Hematopoietic multipotent progenitor cell treated with erythropoietin and hydrocortisone succinate and interleukin-3 and kit ligand, for 15 days (in vitro differentiated cells): ENCODE measurements around the gene DEFB113.
A peak's percentile ranks its signal among the peaks of the same experiment; 100 is the strongest.
"Not testable (repeated sequence)": the region's sequence is repeated elsewhere in the genome, so short reads cannot be mapped to it uniquely, and the experiment has no call there.

Experiments used
- DNase-seq: peaks from one replicate; pipeline ENCODE4 v3.0.0-alpha.2; 2015; ENCODE audit warnings: low spot score

Gene DEFB113

GRCh38 chr6:49969605-49970004, at the start of gene DEFB113:
DEFB113 (minus strand) TSS chr6:49969625; CDS start chr6:49969625, 0 bp downstream.
- DNase-seq: no peak

GRCh38 chr6:50007819-50008218, 38.4 kb upstream of the DEFB113 start:
- no peak for DNase-seq

- no peak for DNase-seq
These were observed 33.7 kb upstream of the DEFB113 start for GRCh38 chr6:50003139-50003538.

- DNase-seq: no peak
These were observed 25.9 kb upstream of the DEFB113 start for GRCh38 chr6:49995278-49995677.

GRCh38 chr6:49988900-49989299, 19.5 kb upstream of the DEFB113 start:
- no peak for DNase-seq

GRCh38 chr6:49987749-49988148, 18.3 kb upstream of the DEFB113 start:
- DNase-seq: no peak

GRCh38 chr6:49986551-49986950, 17.1 kb upstream of the DEFB113 start:
- DNase-seq: no peak

GRCh38 chr6:49982046-49982445, 12.6 kb upstream of the DEFB113 start:
- DNase-seq: no peak

GRCh38 chr6:49980898-49981297, 11.5 kb upstream of the DEFB113 start:
- no peak for DNase-seq

GRCh38 chr6:49979584-49979983, 10.2 kb upstream of the DEFB113 start:
- no peak for DNase-seq

GRCh38 chr6:49978332-49979226, 9.2 kb upstream of the DEFB113 start:
- no peak for DNase-seq

GRCh38 chr6:49966823-49967222, 2.6 kb downstream of the DEFB113 start:
- no peak for DNase-seq

- DNase-seq: no peak
These were observed 3.1 kb downstream of the DEFB113 start for GRCh38 chr6:49966334-49966733.

- DNase-seq: no peak
These were observed 5.4 kb downstream of the DEFB113 start, which contains the start of gene DEFB114 for GRCh38 chr6:49964064-49964463. DEFB114 (minus strand) TSS chr6:49964164; CDS start chr6:49964105, 59 bp downstream.

GRCh38 chr6:49958180-49958579, 11.2 kb downstream of the DEFB113 start:
- DNase-seq: no peak

GRCh38 chr6:49955847-49956246, 13.6 kb downstream of the DEFB113 start:
- DNase-seq: no peak

- DNase-seq: no peak
These were observed 17.5 kb downstream of the DEFB113 start for GRCh38 chr6:49951926-49952325.

- DNase-seq: no peak
These were observed 19.0 kb downstream of the DEFB113 start for GRCh38 chr6:49950415-49950751.

GRCh38 chr6:49949062-49949461, 20.4 kb downstream of the DEFB113 start:
- DNase-seq: no peak

GRCh38 chr6:49946835-49947234, 22.6 kb downstream of the DEFB113 start:
- no peak for DNase-seq

- not testable (repeated sequence) for DNase-seq
These were observed 25.4 kb downstream of the DEFB113 start for GRCh38 chr6:49944068-49944467.

GRCh38 chr6:49939993-49940498, 29.4 kb downstream of the DEFB113 start:
- DNase-seq: peak; percentile 73

- DNase-seq: no peak
These were observed 31.6 kb downstream of the DEFB113 start for GRCh38 chr6:49937811-49938210.

GRCh38 chr6:49937017-49937416, 32.4 kb downstream of the DEFB113 start:
- DNase-seq: no peak
